ENCODE results near the gene MAP2K4.

- TF ChIP-seq CTCF (IDR thresholded peaks at IDR 0.05) (no peak), POLR2A (IDR thresholded peaks at IDR 0.05) (no peak)
These were observed 117.2 kb downstream of the MAP2K4 start for GRCh38 chr17:12137859-12138258.

All from lower leg skin (tissue), 3 donors.